Measurements from ENCODE around the gene NTPCR.

DNA sequence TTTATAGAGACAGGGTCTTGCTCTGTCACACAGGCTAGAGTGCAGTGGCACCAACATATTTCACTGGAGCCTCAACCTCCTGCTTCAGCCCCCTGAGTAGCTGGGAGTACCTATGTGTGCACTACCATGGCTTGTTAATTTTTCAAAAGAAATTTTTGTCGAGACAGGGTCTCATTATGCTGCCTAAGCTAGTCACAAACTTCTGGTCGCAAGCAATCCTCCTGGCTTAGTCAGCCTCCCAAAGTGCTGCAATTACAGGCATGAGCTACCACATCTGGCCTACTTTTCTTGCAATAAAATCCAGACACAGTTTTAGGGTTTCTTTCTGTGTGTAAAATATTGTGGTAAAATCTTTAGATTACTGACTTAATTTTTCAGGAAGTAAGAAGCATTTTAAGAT is 27.9 kb upstream of the NTPCR start:
- TF ChIP-seq POLR2A (IDR thresholded peaks at IDR 0.05), result no peak
- no peak for TF ChIP-seq POLR2AphosphoS5 (IDR thresholded peaks at IDR 0.05)
- TF ChIP-seq, protein P1, sequence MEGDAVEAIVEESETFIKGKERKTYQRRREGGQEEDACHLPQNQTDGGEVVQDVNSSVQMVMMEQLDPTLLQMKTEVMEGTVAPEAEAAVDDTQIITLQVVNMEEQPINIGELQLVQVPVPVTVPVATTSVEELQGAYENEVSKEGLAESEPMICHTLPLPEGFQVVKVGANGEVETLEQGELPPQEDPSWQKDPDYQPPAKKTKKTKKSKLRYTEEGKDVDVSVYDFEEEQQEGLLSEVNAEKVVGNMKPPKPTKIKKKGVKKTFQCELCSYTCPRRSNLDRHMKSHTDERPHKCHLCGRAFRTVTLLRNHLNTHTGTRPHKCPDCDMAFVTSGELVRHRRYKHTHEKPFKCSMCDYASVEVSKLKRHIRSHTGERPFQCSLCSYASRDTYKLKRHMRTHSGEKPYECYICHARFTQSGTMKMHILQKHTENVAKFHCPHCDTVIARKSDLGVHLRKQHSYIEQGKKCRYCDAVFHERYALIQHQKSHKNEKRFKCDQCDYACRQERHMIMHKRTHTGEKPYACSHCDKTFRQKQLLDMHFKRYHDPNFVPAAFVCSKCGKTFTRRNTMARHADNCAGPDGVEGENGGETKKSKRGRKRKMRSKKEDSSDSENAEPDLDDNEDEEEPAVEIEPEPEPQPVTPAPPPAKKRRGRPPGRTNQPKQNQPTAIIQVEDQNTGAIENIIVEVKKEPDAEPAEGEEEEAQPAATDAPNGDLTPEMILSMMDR (IDR thresholded peaks at IDR 0.05), result no peak

Data from gastroesophageal sphincter (tissue), 3 donors.